ENCODE data around the gene SMURF2. TPM values are rescaled to one million over a fixed set of nuclear protein-coding genes. Genes with fewer than 3 reads are reported as not detected.

Gene SMURF2
- total RNA-seq, 1 experiment from 2014 or later: 76.6 TPM

DNA sequence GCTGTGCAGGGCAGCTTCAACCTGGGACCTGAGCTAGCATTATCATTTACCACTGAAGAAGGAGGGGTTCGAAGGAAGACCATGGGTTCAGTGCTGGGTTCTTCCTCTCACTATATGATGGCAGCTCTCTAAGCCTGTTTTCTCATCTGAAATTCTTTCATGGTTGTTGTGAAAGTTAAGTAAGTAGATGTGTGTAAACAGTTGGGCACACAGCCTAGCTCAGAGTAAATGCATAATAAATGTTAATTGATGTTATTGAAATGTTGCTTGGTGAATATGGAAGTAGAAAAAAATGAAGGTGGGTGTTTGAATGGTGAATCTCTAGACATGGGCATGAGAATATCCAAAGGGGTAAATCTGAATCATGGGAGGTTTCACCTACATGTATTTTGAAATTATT lies 146.3 kb downstream of the SMURF2 start:
- CTCF ChIA-PET: no interaction called here
- no TSS peak for BruUV-seq (replicated peaks)
- no peak overlapping the region for H3K4me2 ChIP-seq (ENCODE audit: low read length)
- no peaks in the 10 kb centered on the region for H3K9me3 ChIP-seq (ENCODE audit: low read length)
- H3K27me3 ChIP-seq (ENCODE audit: low read length): no peaks in the 10 kb centered on the region
- DNase-seq (no peak), ATAC-seq (no peak)
- no peaks in the 10 kb centered on the region for H3K4me1 ChIP-seq (ENCODE audit: insufficient read depth, low read length)
- no peak overlapping the region for H3K27ac ChIP-seq (ENCODE audit: low read length)
- peaks cover 39% of the 10 kb centered on the region for H3K36me3 ChIP-seq (ENCODE audit: low read depth, low read length)
- POLR2A ChIA-PET (ENCODE audit: unreplicated experiment): no interaction called here
- no peaks in the 10 kb centered on the region for H3K9me2 ChIP-seq (replicated peaks; ENCODE audit: low read length)
- no peak overlapping the region for H2AFZ ChIP-seq (ENCODE audit: low read length)
- no peak overlapping the region for H3K4me3 ChIP-seq (ENCODE audit: low read length)
- no peak overlapping the region for H3K9ac ChIP-seq (ENCODE audit: low read length)
- no peaks in the 10 kb centered on the region for H3K79me2 ChIP-seq (ENCODE audit: low read length)
- no peaks in the 10 kb centered on the region for H3F3A ChIP-seq (ENCODE audit: low read length, unreplicated experiment)
- no peaks in the 10 kb centered on the region for H4K20me1 ChIP-seq (ENCODE audit: low read length)
- TF ChIP-seq, protein P1, sequence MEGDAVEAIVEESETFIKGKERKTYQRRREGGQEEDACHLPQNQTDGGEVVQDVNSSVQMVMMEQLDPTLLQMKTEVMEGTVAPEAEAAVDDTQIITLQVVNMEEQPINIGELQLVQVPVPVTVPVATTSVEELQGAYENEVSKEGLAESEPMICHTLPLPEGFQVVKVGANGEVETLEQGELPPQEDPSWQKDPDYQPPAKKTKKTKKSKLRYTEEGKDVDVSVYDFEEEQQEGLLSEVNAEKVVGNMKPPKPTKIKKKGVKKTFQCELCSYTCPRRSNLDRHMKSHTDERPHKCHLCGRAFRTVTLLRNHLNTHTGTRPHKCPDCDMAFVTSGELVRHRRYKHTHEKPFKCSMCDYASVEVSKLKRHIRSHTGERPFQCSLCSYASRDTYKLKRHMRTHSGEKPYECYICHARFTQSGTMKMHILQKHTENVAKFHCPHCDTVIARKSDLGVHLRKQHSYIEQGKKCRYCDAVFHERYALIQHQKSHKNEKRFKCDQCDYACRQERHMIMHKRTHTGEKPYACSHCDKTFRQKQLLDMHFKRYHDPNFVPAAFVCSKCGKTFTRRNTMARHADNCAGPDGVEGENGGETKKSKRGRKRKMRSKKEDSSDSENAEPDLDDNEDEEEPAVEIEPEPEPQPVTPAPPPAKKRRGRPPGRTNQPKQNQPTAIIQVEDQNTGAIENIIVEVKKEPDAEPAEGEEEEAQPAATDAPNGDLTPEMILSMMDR (conservative IDR thresholded peaks at IDR 0.05; ENCODE audit: low read depth, low read length): no peak
- TF ChIP-seq EZH2phosphoT487 (IDR thresholded peaks at IDR 0.05; ENCODE audit: borderline replicate concordance, low read length) (no peak), EZH2 (IDR thresholded peaks at IDR 0.05; ENCODE audit: low read length, unreplicated experiment) (no peak)
- intact Hi-C loops (cut with micrococcal nuclease): no loop called here

DNA sequence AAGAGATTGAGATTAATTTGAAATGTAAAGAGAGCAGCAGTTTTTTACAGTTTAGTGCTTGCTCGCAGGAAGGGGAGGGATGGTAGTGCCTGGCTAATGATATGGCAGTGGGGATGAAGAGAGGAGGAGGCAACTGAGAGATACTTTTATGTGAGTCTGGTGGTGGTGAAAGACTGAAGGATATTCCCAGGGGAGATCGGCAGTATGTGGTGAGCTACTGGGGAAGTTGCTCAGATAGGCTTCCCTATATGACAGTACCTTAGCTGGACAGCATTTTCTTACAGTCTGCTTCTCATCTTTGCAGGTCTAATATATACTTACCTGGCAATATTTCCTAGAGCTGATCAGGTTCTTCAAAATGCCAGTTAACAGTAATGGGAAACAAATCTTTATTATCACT lies 146.7 kb downstream of the SMURF2 start:
- Histone ChIP-seq H3K9me2 (replicated peaks; ENCODE audit: low read length) (no peaks in the 10 kb centered on the region), H3K79me2 (ENCODE audit: low read length) (peaks cover 2% of the 10 kb centered on the region; the same call in 1 of the 2 replicates), H3K36me3 (ENCODE audit: low read depth, low read length) (peaks cover 39% of the 10 kb centered on the region), H3K9ac (ENCODE audit: low read length) (no peak overlapping the region), H3F3A (ENCODE audit: low read length, unreplicated experiment) (no peaks in the 10 kb centered on the region), H3K27ac (ENCODE audit: low read length) (no peak overlapping the region), H3K9me3 (ENCODE audit: low read length) (no peaks in the 10 kb centered on the region), H3K4me3 (ENCODE audit: low read length) (no peak overlapping the region), H3K4me1 (ENCODE audit: insufficient read depth, low read length) (no peaks in the 10 kb centered on the region), H4K20me1 (ENCODE audit: low read length) (no peaks in the 10 kb centered on the region), H3K27me3 (ENCODE audit: low read length) (no peaks in the 10 kb centered on the region), H2AFZ (ENCODE audit: low read length) (no peak overlapping the region), H3K4me2 (ENCODE audit: low read length) (no peak overlapping the region)
- POLR2A ChIA-PET (ENCODE audit: unreplicated experiment): no interaction called here
- intact Hi-C loops (cut with micrococcal nuclease): no loop called here
- TF ChIP-seq, protein P1 (conservative IDR thresholded peaks at IDR 0.05; ENCODE audit: low read depth, low read length): no peak
- TF ChIP-seq EZH2 (IDR thresholded peaks at IDR 0.05; ENCODE audit: low read length, unreplicated experiment) (no peak), EZH2phosphoT487 (IDR thresholded peaks at IDR 0.05; ENCODE audit: borderline replicate concordance, low read length) (no peak)
- no peak for DNase-seq
- CTCF ChIA-PET: no interaction called here
- no peak for ATAC-seq
- BruUV-seq (replicated peaks): no TSS peak

DNA sequence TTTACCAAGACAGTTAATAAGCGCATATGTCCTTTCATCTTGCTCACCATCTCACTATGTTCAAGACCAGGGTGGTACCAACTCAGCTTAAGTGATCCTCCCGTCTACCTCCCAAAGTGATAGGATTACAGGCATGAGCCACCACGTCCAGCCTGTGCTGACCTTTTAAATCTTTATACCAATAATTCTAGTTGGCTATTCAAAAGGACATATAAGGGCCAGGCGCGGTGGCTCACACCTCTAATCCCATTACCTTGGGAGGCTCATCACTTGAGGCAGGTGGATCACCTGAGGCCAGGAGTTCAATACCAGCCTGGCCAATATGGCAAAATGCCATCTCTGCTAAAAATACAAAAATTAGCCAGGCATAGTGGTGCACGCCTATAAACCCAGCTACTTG lies 152.9 kb downstream of the SMURF2 start:
- no TSS peak for BruUV-seq (replicated peaks)
- no peak overlapping the region for H2AFZ ChIP-seq (ENCODE audit: low read length)
- intact Hi-C loops (cut with micrococcal nuclease): loop anchor here (5.0 kb wide), 1 partner anchor 138 kb away; no protein-coding TSS in a partner anchor
- ChIA-PET CTCF (no interaction called here), POLR2A (ENCODE audit: unreplicated experiment) (no interaction called here)
- H3K9me2 ChIP-seq (replicated peaks; ENCODE audit: low read length): no peaks in the 10 kb centered on the region
- H3K9ac ChIP-seq (ENCODE audit: low read length): no peak overlapping the region
- DNase-seq (no peak), ATAC-seq (no peak)
- peaks cover 33% of the 10 kb centered on the region for H3K36me3 ChIP-seq (ENCODE audit: low read depth, low read length)
- no peaks in the 10 kb centered on the region for H3K9me3 ChIP-seq (ENCODE audit: low read length)
- H4K20me1 ChIP-seq (ENCODE audit: low read length): peaks cover 32% of the 10 kb centered on the region
- peak overlapping the region; percentile 20; the same call in 1 of the 2 replicates for H3K4me2 ChIP-seq (ENCODE audit: low read length)
- no peaks in the 10 kb centered on the region for H3F3A ChIP-seq (ENCODE audit: low read length, unreplicated experiment)
- peaks cover 11% of the 10 kb centered on the region for H3K4me1 ChIP-seq (ENCODE audit: insufficient read depth, low read length)
- no peak overlapping the region for H3K4me3 ChIP-seq (ENCODE audit: low read length)
- H3K27ac ChIP-seq (ENCODE audit: low read length): no peak overlapping the region
- H3K27me3 ChIP-seq (ENCODE audit: low read length): no peaks in the 10 kb centered on the region
- peaks cover 59% of the 10 kb centered on the region for H3K79me2 ChIP-seq (ENCODE audit: low read length)
- TF ChIP-seq, protein P1 (conservative IDR thresholded peaks at IDR 0.05; ENCODE audit: low read depth, low read length): no peak
- TF ChIP-seq EZH2phosphoT487 (IDR thresholded peaks at IDR 0.05; ENCODE audit: borderline replicate concordance, low read length): no peak
- TF ChIP-seq EZH2 (IDR thresholded peaks at IDR 0.05; ENCODE audit: low read length, unreplicated experiment): no peak
